Chondrocyte (in vitro differentiated cells): ENCODE results near the gene S100A10. TPM values are rescaled to one million over a fixed set of nuclear protein-coding genes. Genes with fewer than 3 reads are reported as not detected.
A peak's percentile ranks its signal among the peaks of the same experiment; 100 is the strongest.

ENCODE experiments used
- DNase-seq: peaks from one replicate; pipeline ENCODE4 v3.0.0; 2021; ENCODE audit warnings: mixed read lengths, low spot score
- H3K27ac Mint-ChIP-seq: one replicate; pipeline ENCODE4 v1.8.0; 2021; ENCODE audit warnings: mild to moderate bottlenecking, moderate library complexity, mixed read lengths; ENCODE audit not compliant: unreplicated experiment
- H3K27me3 Mint-ChIP-seq: 2 replicates; pipeline ENCODE4 v1.8.0; 2021; ENCODE audit warnings: low read depth, mixed read lengths
- H3K36me3 Mint-ChIP-seq: 2 replicates; pipeline ENCODE4 v1.8.0; 2021; ENCODE audit warnings: low read depth, mixed read lengths
- H3K4me1 Mint-ChIP-seq: 2 replicates; pipeline ENCODE4 v1.8.0; 2021; ENCODE audit warnings: low read depth, mild to moderate bottlenecking, mixed read lengths
- H3K4me3 Mint-ChIP-seq: one replicate; pipeline ENCODE4 v1.8.0; 2021; ENCODE audit warnings: mild to moderate bottlenecking, moderate library complexity, mixed read lengths; ENCODE audit not compliant: unreplicated experiment
- H3K9me3 Mint-ChIP-seq: 2 replicates; pipeline ENCODE4 v1.8.0; 2021; ENCODE audit warnings: low read depth, mixed read lengths
- CTCF ChIP-seq: fragments of 200-600 bp; sonication (generic); IDR thresholded peaks from 2 replicates; pipeline ENCODE4 v1.5.0; 2021; ENCODE audit warnings: antibody characterized with exemption, mild to moderate bottlenecking, moderate library complexity
- long read RNA-seq: library from polyadenylated mRNA; stranded (forward); transcript quantifications from one replicate; pipeline ENCODE4 v2.0.0, GENCODE V29; 2021
- total RNA-seq: library from RNA; stranded (reverse); gene quantifications from 3 replicates; pipeline ENCODE4 v1.2.1, GENCODE V29; 2021

The S100A10 gene
- 454 to 578 TPM (median 560 TPM) in 3 replicates for total RNA-seq
- long read RNA-seq, transcript S100A10-202 (3 exons, 1,202 nt): major isoform, 370 of 376 reads
- long read RNA-seq, partial matches to known transcripts: 4 of 376 reads
- long read RNA-seq, other reads (novel, unspliced or antisense): 2 of 376 reads

GRCh38 chr1:151993734-151994496 lies at the start of gene S100A10:
TSS of gene S100A10 (minus strand) at chr1:151993859. CDS start at chr1:151986230, 7,629 bp downstream.
- Mint-ChIP-seq H3K27ac (peak within 1 kb of the TSS; percentile 99), H3K27me3 (no peaks in the 10 kb centered on the region), H3K36me3 (no peaks in the 10 kb centered on the region), H3K4me3 (peak within 1 kb of the TSS; percentile 88), H3K9me3 (no peaks in the 10 kb centered on the region), H3K4me1 (peaks cover 54% of the 10 kb centered on the region)
- TF ChIP-seq CTCF: no peak
- no peak for DNase-seq

GRCh38 chr1:152042030-152042429 lies 48.4 kb upstream of the S100A10 start:
- Mint-ChIP-seq H3K4me1 (peaks cover 8% of the 10 kb centered on the region), H3K27ac (no peak overlapping the region), H3K36me3 (no peaks in the 10 kb centered on the region), H3K27me3 (no peaks in the 10 kb centered on the region), H3K4me3 (no peak overlapping the region), H3K9me3 (no peaks in the 10 kb centered on the region)
- DNase-seq: no peak
- no peak for TF ChIP-seq CTCF

- DNase-seq: no peak
- Mint-ChIP-seq H3K36me3 (peaks cover 10% of the 10 kb centered on the region), H3K27ac (no peak overlapping the region), H3K4me1 (peaks cover 14% of the 10 kb centered on the region), H3K4me3 (no peak overlapping the region), H3K9me3 (no peaks in the 10 kb centered on the region), H3K27me3 (no peaks in the 10 kb centered on the region)
- TF ChIP-seq CTCF: no peak
Measured at GRCh38 chr1:152039886-152040285, 46.2 kb upstream of the S100A10 start.

- no peaks in the 10 kb centered on the region for H3K27me3 Mint-ChIP-seq
- peaks cover 12% of the 10 kb centered on the region for H3K36me3 Mint-ChIP-seq
- DNase-seq: no peak
- peaks cover 16% of the 10 kb centered on the region for H3K4me1 Mint-ChIP-seq
- no peak for TF ChIP-seq CTCF
- no peak overlapping the region for H3K4me3 Mint-ChIP-seq
- no peaks in the 10 kb centered on the region for H3K9me3 Mint-ChIP-seq
- no peak overlapping the region for H3K27ac Mint-ChIP-seq
Measured at GRCh38 chr1:152039461-152039860, 45.8 kb upstream of the S100A10 start.

DNA sequence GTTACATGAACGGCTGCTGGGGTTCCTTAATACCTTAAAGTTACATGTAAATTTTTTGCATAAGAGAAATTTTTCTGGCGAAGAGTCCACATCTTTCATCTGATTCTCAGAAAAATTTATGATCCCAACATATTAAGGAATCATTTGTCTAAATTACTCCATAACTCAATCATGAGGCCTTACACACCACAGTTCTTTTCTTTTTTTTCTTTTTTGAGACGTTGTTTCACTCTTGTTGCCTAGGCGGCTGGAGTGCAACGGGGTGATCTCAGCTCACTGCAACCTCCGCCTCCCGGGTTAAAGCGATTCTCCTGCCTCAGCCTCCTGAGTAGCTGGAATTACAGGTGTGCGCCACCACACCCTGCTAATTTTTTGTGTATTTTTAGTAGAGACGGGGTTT lies 45.2 kb upstream of the S100A10 start:
- Mint-ChIP-seq H3K27me3 (no peaks in the 10 kb centered on the region), H3K4me1 (peaks cover 19% of the 10 kb centered on the region), H3K27ac (no peak overlapping the region), H3K4me3 (no peak overlapping the region), H3K9me3 (no peaks in the 10 kb centered on the region), H3K36me3 (peaks cover 15% of the 10 kb centered on the region)
- DNase-seq: no peak
- TF ChIP-seq CTCF: no peak
